Measurements from ENCODE around the gene SEL1L.

- TF ChIP-seq, protein P1, sequence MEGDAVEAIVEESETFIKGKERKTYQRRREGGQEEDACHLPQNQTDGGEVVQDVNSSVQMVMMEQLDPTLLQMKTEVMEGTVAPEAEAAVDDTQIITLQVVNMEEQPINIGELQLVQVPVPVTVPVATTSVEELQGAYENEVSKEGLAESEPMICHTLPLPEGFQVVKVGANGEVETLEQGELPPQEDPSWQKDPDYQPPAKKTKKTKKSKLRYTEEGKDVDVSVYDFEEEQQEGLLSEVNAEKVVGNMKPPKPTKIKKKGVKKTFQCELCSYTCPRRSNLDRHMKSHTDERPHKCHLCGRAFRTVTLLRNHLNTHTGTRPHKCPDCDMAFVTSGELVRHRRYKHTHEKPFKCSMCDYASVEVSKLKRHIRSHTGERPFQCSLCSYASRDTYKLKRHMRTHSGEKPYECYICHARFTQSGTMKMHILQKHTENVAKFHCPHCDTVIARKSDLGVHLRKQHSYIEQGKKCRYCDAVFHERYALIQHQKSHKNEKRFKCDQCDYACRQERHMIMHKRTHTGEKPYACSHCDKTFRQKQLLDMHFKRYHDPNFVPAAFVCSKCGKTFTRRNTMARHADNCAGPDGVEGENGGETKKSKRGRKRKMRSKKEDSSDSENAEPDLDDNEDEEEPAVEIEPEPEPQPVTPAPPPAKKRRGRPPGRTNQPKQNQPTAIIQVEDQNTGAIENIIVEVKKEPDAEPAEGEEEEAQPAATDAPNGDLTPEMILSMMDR (IDR thresholded peaks at IDR 0.05): no peak
- TF ChIP-seq POLR2AphosphoS5 (IDR thresholded peaks at IDR 0.05) (no peak), POLR2A (IDR thresholded peaks at IDR 0.05) (no peak)
Observed at GRCh38 chr14:81523616-81524015, 10.0 kb downstream of the SEL1L start.
